ENCODE results near the gene PPM1J. TPM values are rescaled to one million over a fixed set of nuclear protein-coding genes. Genes with fewer than 3 reads are reported as not detected.

The PPM1J gene
- total and polyA plus RNA-seq, 9 of the 15 experiments (the other 6 are each of a cell fraction or from before 2014, with no cell fraction given): 0.25 to 10.5 (median 4.2) TPM

- ChIA-PET POLR2A (interaction anchor here (0.6 to 8.7 kb wide), 11 partner anchors 8 to 376 kb away, joined by 3 to 104 read pairs (median 5); partner anchors contain the start of genes LRIG2 and MOV10), CTCF (ENCODE audit: low intra/inter-chr PET ratio) (no interaction called here)
- H3K9ac ChIP-seq (ENCODE audit: insufficient read depth in 1 of 2, low read depth in 2 of 2, low read length in 2 of 2): peak overlapping the region in 1 of 2 experiments; percentile 15; a peak in 2 of 4 replicates
- H3K9me3 ChIP-seq (replicated peaks; ENCODE audit: control insufficient read depth, insufficient read depth, low read depth, low read length): no peaks in the 10 kb centered on the region
- H3K9me1 ChIP-seq (ENCODE audit: control insufficient read depth, insufficient read depth, low read length): peaks cover 1% of the 10 kb centered on the region
- 57% methylated on average over 7 of the region's 7 CpGs for WGBS (ENCODE audit: insufficient coverage, low coverage, missing lambda C conversion rate)
- intact Hi-C loops (cut with micrococcal nuclease): no loop called here
- ATAC-seq (no peak), FAIRE-seq (peak; percentile 81), DNase-seq (ENCODE audit: extremely low read depth in 1 of 4, low spot score in 3 of 4) (peak in 3 of 4 experiments; percentile 41 to 69 (median 69))
- no TSS peak for BruUV-seq (replicated peaks)
- H3K4me2 ChIP-seq (ENCODE audit: insufficient read depth, low read length): no peak overlapping the region; the same call in 1 of the 2 replicates
- H3K4me3 ChIP-seq: no peak overlapping the region
- in situ Hi-C loops (cut with MboI): no loop called here
- peaks cover 54 to 63% of the 10 kb centered on the region in 2 experiments for H3K4me1 ChIP-seq (replicated peaks in 1 of 2; ENCODE audit: control insufficient read depth in 2 of 2, insufficient read depth in 2 of 2, low read length in 2 of 2)
- peaks cover 20% of the 10 kb centered on the region for H3K79me2 ChIP-seq (ENCODE audit: control insufficient read depth, insufficient read depth, low read length)
- peak overlapping the region; percentile 40; the same call in 1 of the 3 replicates for H3K27ac ChIP-seq (ENCODE audit: extremely low read depth, low read depth, low read length)
- no peak overlapping the region for H2AFZ ChIP-seq (ENCODE audit: low read depth, low read length)
- no peaks in the 10 kb centered on the region for H4K20me1 ChIP-seq (replicated peaks; ENCODE audit: control insufficient read depth, insufficient read depth, low read length)
- no peaks in the 10 kb centered on the region for H3K27me3 ChIP-seq (ENCODE audit: control insufficient read depth in 2 of 2, insufficient read depth in 2 of 2, low read length in 2 of 2)
- peaks cover 85% of the 10 kb centered on the region for H3K36me3 ChIP-seq (ENCODE audit: control insufficient read depth, insufficient read depth, low read length)
- TF ChIP-seq HMGN3 (IDR thresholded peaks at IDR 0.05; ENCODE audit: borderline replicate concordance, extremely low read depth, insufficient read length, low read depth, low read length): no peak
- TF ChIP-seq ZNF766 (CRISPR knock-in tag; conservative IDR thresholded peaks at IDR 0.05): peak; percentile 54; the same call in 1 of the 2 replicates
- TF ChIP-seq MBD2 (IDR thresholded peaks at IDR 0.05; ENCODE audit: borderline replicate concordance, low read depth): no peak
- TF ChIP-seq SMARCC2 (IDR thresholded peaks at IDR 0.05; ENCODE audit: low read depth): no peak
- TF ChIP-seq FOXK2 (conservative IDR thresholded peaks at IDR 0.05 in 1 of 2, IDR thresholded peaks at IDR 0.05 in 1 of 2; ENCODE audit: low read depth in 2 of 2): peak in 1 of 2 experiments; percentile 28; a peak in 1 of 4 replicates
- TF ChIP-seq CTBP1 (IDR thresholded peaks at IDR 0.05; ENCODE audit: borderline replicate concordance): peak; percentile 86; the same call in 1 of the 2 replicates
- no peak for TF ChIP-seq ZNF324 (CRISPR knock-in tag; IDR thresholded peaks at IDR 0.05)
- peak; percentile 53; the same call in 1 of the 2 replicates for TF ChIP-seq SMARCE1 (IDR thresholded peaks at IDR 0.05)
- TF ChIP-seq EP300 (IDR thresholded peaks at IDR 0.05; ENCODE audit: low read length): no peak
- TF ChIP-seq ETS2 (tag; IDR thresholded peaks at IDR 0.05; ENCODE audit: borderline replicate concordance, poor library complexity, severe bottlenecking): no peak
- no peak for TF ChIP-seq ZFP30 (CRISPR knock-in tag; IDR thresholded peaks at IDR 0.05; ENCODE audit: borderline replicate concordance)
- no peak for TF ChIP-seq ZNF740 (CRISPR knock-in tag; IDR thresholded peaks at IDR 0.05)
- no peak for TF ChIP-seq ZNF740 (tag; IDR thresholded peaks at IDR 0.05)
- no peak for TF ChIP-seq NELFE (IDR thresholded peaks at IDR 0.05; ENCODE audit: insufficient read depth, insufficient read length)
- peak in 1 of 2 experiments; percentile 35; a peak in 1 of 4 replicates for TF ChIP-seq HDAC1 (IDR thresholded peaks at IDR 0.05)
- TF ChIP-seq ZNF764 (CRISPR knock-in tag; IDR thresholded peaks at IDR 0.05; ENCODE audit: low read depth): no peak
- no peak for TF ChIP-seq PKNOX1 (IDR thresholded peaks at IDR 0.05)
- TF ChIP-seq ETV5 (CRISPR knock-in tag; IDR thresholded peaks at IDR 0.05; ENCODE audit: low read depth): peak; percentile 57; the same call in 1 of the 2 replicates
- TF ChIP-seq POLR2AphosphoS2 (IDR thresholded peaks at IDR 0.05; ENCODE audit: low read length): no peak
- TF ChIP-seq BACH1 (tag; IDR thresholded peaks at IDR 0.05): no peak
- peak; percentile 34; the same call in 1 of the 2 replicates for TF ChIP-seq SOX6 (IDR thresholded peaks at IDR 0.05)
- no peak for TF ChIP-seq FOXP1 (CRISPR knock-in tag; IDR thresholded peaks at IDR 0.05)
Measured at GRCh38 chr1:112696578-112697314, 18.4 kb downstream of the PPM1J start.
